HepG2 (cell line): ENCODE measurements around the gene VAPB. TPM values are rescaled to one million over a fixed set of nuclear protein-coding genes. Genes with fewer than 3 reads are reported as not detected.

Experiments used
- ATAC-seq: fragments of 200-7000 bp; cut with Tn5 transposase; 3 replicates; pipeline ENCODE4 v1.9.1; 2020; ENCODE audit warnings: mild to moderate bottlenecking, moderate library complexity
- BruUV-seq: library from RNA; stranded (reverse); fragments of 400-500 nt; replicated peaks from 2 replicates; lab custom pipeline; 2021; lab: Mats Ljungman, UMichigan
- CTCF ChIA-PET: fragments of 300-600 bp; formaldehyde crosslinking; extraction: SDS; loops from one replicate; lab custom pipeline; 2021; ENCODE audit warnings: low total read pairs, inconsistent platforms, low intra/inter-chr PET ratio; lab: Yijun Ruan, JAX
- POLR2A ChIA-PET: fragments of 350-600 bp; sonication (Branson Sonifier 250); formaldehyde crosslinking; loops from one replicate; lab custom pipeline; 2020; ENCODE audit warnings: antibody characterized with exemption, inconsistent platforms; lab: Yijun Ruan, JAX
- DNase-seq: peaks from one replicate; pipeline ENCODE4 v3.0.0-alpha.2; 2015; ENCODE audit warnings: low spot score
- FAIRE-seq: peaks from 3 replicates; lab custom pipeline; 2011; peaks lifted over from hg19 to GRCh38; lab: Jason Lieb, UNC
- H2AFZ ChIP-seq: one replicate; pipeline ENCODE4 v1.6.1; 2011; ENCODE audit warnings: low read length, inconsistent platforms
- H3K27ac ChIP-seq: fragments of 300-600 bp; 3 replicates; pipeline ENCODE4 v1.8.0; 2011; ENCODE audit warnings: mixed run types, mild to moderate bottlenecking, mixed read lengths, low read length, inconsistent platforms; ENCODE audit not compliant: insufficient read depth; ENCODE audit errors: extremely low read length
- H3K27me3 ChIP-seq, 2 experiments: fragments of 200-600 bp in 1 of 2; 2 replicates in 1 of 2; 3 replicates in 1 of 2; pipeline versions ENCODE4 v1.6.0 to v1.8.0; 2011; ENCODE audit warnings: low read length in 2 of 2, mild to moderate bottlenecking in 2 of 2, moderate library complexity in 2 of 2, inconsistent platforms in 1 of 2; ENCODE audit not compliant: insufficient read depth in 2 of 2, control insufficient read depth in 1 of 2
- H3K36me3 ChIP-seq, 2 experiments: fragments of 200-600 bp in 1 of 2; replicated peaks in 1 of 2; 2 replicates in 1 of 2; 3 replicates in 1 of 2; pipeline versions ENCODE4 v1.5.1 to v1.8.0; 2011; ENCODE audit warnings: low read length in 2 of 2, inconsistent platforms in 1 of 2; ENCODE audit not compliant: insufficient read depth in 2 of 2, control insufficient read depth in 1 of 2
- H3K4me1 ChIP-seq: 2 replicates; pipeline ENCODE4 v1.5.1; 2012; ENCODE audit warnings: low read length, inconsistent platforms; ENCODE audit not compliant: insufficient read depth
- H3K4me2 ChIP-seq: 2 replicates; pipeline ENCODE4 v1.6.0; 2011; ENCODE audit warnings: low read depth, low read length, inconsistent platforms
- H3K4me3 ChIP-seq, 3 experiments: fragments of 200-600 bp in 1 of 3; sonication (generic), shearing (Covaris generic) in 1 of 3; replicated peaks in 1 of 3; 2 replicates each; pipeline ENCODE4 v1.5.1; 2011 to 2016; ENCODE audit warnings: low read length in 3 of 3, inconsistent platforms in 2 of 3, low read depth in 2 of 3, mild to moderate bottlenecking in 2 of 3, control low read depth in 1 of 3, mixed read lengths in 1 of 3; ENCODE audit not compliant: insufficient read depth in 1 of 3
- H3K79me2 ChIP-seq: one replicate; pipeline ENCODE4 v1.6.1; 2011; ENCODE audit warnings: low read length, inconsistent platforms; ENCODE audit not compliant: insufficient read depth
- H3K9ac ChIP-seq: 2 replicates; pipeline ENCODE4 v1.6.0; 2011; ENCODE audit warnings: mild to moderate bottlenecking, low read depth, low read length, inconsistent platforms; ENCODE audit not compliant: insufficient read depth
- H3K9me3 ChIP-seq: 2 replicates; pipeline ENCODE4 v1.5.1; 2012; ENCODE audit warnings: mild to moderate bottlenecking, low read length
- H4K20me1 ChIP-seq: 2 replicates; pipeline ENCODE4 v1.6.0; 2011; ENCODE audit warnings: inconsistent platforms, mild to moderate bottlenecking, low read length, moderate library complexity; ENCODE audit not compliant: insufficient read depth
- BATF2 ChIP-seq: sonication (generic); formaldehyde crosslinking; IDR thresholded peaks from 2 replicates; pipeline ENCODE4 v1.8.0; 2022; ENCODE audit warnings: mild to moderate bottlenecking, missing genetic modification reagents, moderate library complexity
- FOXP4 ChIP-seq: sonication (generic); formaldehyde crosslinking; IDR thresholded peaks from 2 replicates; pipeline ENCODE4 v1.4.0; 2020; ENCODE audit warnings: missing genetic modification reagents
- NCOA2 ChIP-seq: sonication (generic); formaldehyde crosslinking; IDR thresholded peaks from 2 replicates; pipeline ENCODE4 v1.8.0; 2022; ENCODE audit warnings: inconsistent platforms
- RBM22 ChIP-seq: fragments of 200-400 bp; formaldehyde crosslinking; optimal IDR thresholded peaks from 2 replicates; pipeline ENCODE3; 2017; ENCODE audit warnings: mild to moderate bottlenecking, low read length, moderate library complexity
- SMARCE1 ChIP-seq: fragments of 450-650 bp; IDR thresholded peaks from 2 replicates; pipeline ENCODE4 v1.6.1; 2017; ENCODE audit warnings: borderline replicate concordance
- STAT6 ChIP-seq: sonication (generic); formaldehyde crosslinking; IDR thresholded peaks from 2 replicates; pipeline ENCODE4 v1.4.0; 2020; ENCODE audit warnings: missing genetic modification reagents, mild to moderate bottlenecking, borderline replicate concordance
- ZNF124 ChIP-seq: sonication (generic); formaldehyde crosslinking; IDR thresholded peaks from 2 replicates; pipeline ENCODE4 v1.4.0; 2020; ENCODE audit warnings: missing genetic modification reagents
- ZNF251 ChIP-seq: sonication (generic); formaldehyde crosslinking; IDR thresholded peaks from 2 replicates; pipeline ENCODE4 v1.9.0; 2021; ENCODE audit warnings: mild to moderate bottlenecking, missing genetic modification reagents
- ZNF432 ChIP-seq: sonication (generic); formaldehyde crosslinking; IDR thresholded peaks from 2 replicates; pipeline ENCODE4 v1.5.0; 2020; ENCODE audit warnings: missing genetic modification reagents, mild to moderate bottlenecking, borderline replicate concordance
- WGBS: methylation state at CpG from one replicate; pipeline ENCODE4 v1.1.6; 2017; ENCODE audit warnings: low lambda C conversion rate; 5-methylcytosine and 5-hydroxymethylcytosine counted together
- in situ Hi-C: cut with HindIII; loops from 2 replicates; pipeline ENCODE4 v1.10.0; 2017; ENCODE audit warnings: low pct_unique_long_range_greater_than_20kb; ENCODE audit not compliant: extremely low pct_ligation_motif_present
- intact Hi-C: fragments of 100-400 bp; cut with micrococcal nuclease; formaldehyde crosslinking; loops from one replicate; pipeline ENCODE4 v1.10.0; 2022; ENCODE audit not compliant: unreplicated experiment
- polyA plus RNA-seq, 8 experiments: library from polyadenylated mRNA; depleted of rRNA in 3 of 8; stranded (reverse) in 7 of 8; unstranded in 1 of 8; fragments of >200 nt; fragmentation: Illumina TruSeq in 4 of 8; extraction: Trizol in 4 of 8; gene quantifications; 2 replicates each; pipeline versions ENCODE4 v1.2.1 to v1.2.3, GENCODE V29; 2011 to 2016; ENCODE audit warnings: low read depth in 4 of 8, missing spikeins in 1 of 8, mixed read lengths in 1 of 8; ENCODE audit not compliant: insufficient read depth in 1 of 8
- total RNA-seq, 5 experiments: library from RNA; depleted of rRNA; stranded (reverse); fragments of >200 nt; fragmentation: Illumina TruSeq; extraction: Trizol; gene quantifications; 2 replicates each; pipeline ENCODE4 v1.2.3, GENCODE V29; 2016; ENCODE audit warnings: low read depth in 1 of 5

VAPB gene
- total and polyA plus RNA-seq, 2 of the 13 experiments (the other 11 are each of a cell fraction or from before 2014, with no cell fraction given), result 18.6 to 48.5 TPM

GRCh38 chr20:58433029-58433647 is 44.1 kb downstream of the VAPB start:
- in situ Hi-C loops, result no loop called here
- POLR2A ChIA-PET, result interaction anchor here (1.2 to 1.5 kb wide), 2 partner anchors 9 to 44 kb away, joined by 3 read pairs; partner anchors contain the start of gene VAPB
- peaks cover 75% of the 10 kb centered on the region for H3K79me2 ChIP-seq

More at GRCh38 chr20:58433029-58433647, 44.1 kb downstream of the VAPB start:
- H4K20me1 ChIP-seq, result peaks cover 12% of the 10 kb centered on the region; the same call in 1 of the 2 replicates
- BruUV-seq, result no TSS peak
- H3K4me2 ChIP-seq, result no peak overlapping the region
- H3K4me3 ChIP-seq, result no peak overlapping the region
- H3K4me1 ChIP-seq, result peaks cover 44% of the 10 kb centered on the region
- no peaks in the 10 kb centered on the region for H3K27me3 ChIP-seq
- DNase-seq (no peak), FAIRE-seq (no peak), ATAC-seq (no peak)
- intact Hi-C loops, result loop anchor here (5.0 kb wide), 1 partner anchor 441 kb away; no protein-coding TSS in a partner anchor
- no peak overlapping the region for H2AFZ ChIP-seq
- CTCF ChIA-PET, result no interaction called here
- H3K36me3 ChIP-seq, result peaks cover 10 to 42% of the 10 kb centered on the region in 2 experiments
- H3K27ac ChIP-seq, result no peak overlapping the region
- no peak overlapping the region for H3K9ac ChIP-seq
- TF ChIP-seq SMARCE1 (no peak), ZNF124 (CRISPR knock-in tag) (no peak), BATF2 (no peak), NCOA2 (CRISPR knock-in tag) (no peak), ZNF432 (no peak), ZNF251 (0 out of 2 replicates have a peak, but pooled peaks have one; percentile 21), FOXP4 (CRISPR knock-in tag) (no peak), STAT6 (CRISPR knock-in tag) (no peak), RBM22 (peak; percentile 68)
- 95% methylated on average over 2 of the region's 2 CpGs for WGBS
- H3K9me3 ChIP-seq, result no peaks in the 10 kb centered on the region
